Testis (tissue), 3 donors: ENCODE results near the gene TNFRSF14. TPM values are rescaled to one million over a fixed set of nuclear protein-coding genes. Genes with fewer than 3 reads are reported as not detected.

Source experiments
- DNase-seq: peaks from one replicate; pipeline ENCODE4 v3.0.0-alpha.2; 2019
- H3K27ac ChIP-seq, 2 donors: fragments of 200-600 bp; sonication (generic); one replicate each; pipeline ENCODE4 v1.5.1; 2019
- H3K27me3 ChIP-seq: fragments of 200-600 bp; sonication (generic); one replicate; pipeline ENCODE4 v1.5.1; 2019
- H3K36me3 ChIP-seq: fragments of 200-600 bp; sonication (generic); one replicate; pipeline ENCODE4 v1.5.1; 2017; ENCODE audit warnings: low read depth; ENCODE audit errors: missing control alignments
- H3K4me1 ChIP-seq: fragments of 200-600 bp; sonication (generic); one replicate; pipeline ENCODE4 v1.5.1; 2019
- H3K4me3 ChIP-seq, 2 donors: fragments of 200-600 bp; sonication (generic); one replicate each; pipeline ENCODE4 v1.5.1; 2017 to 2019
- H3K9me3 ChIP-seq: fragments of 200-600 bp; sonication (generic); one replicate; pipeline ENCODE4 v1.5.1; 2017
- CTCF ChIP-seq, 3 experiments: fragments of 450-650 bp in 2 of 3; fragments of 200-600 bp in 1 of 3; sonication (generic) in 1 of 3; IDR thresholded peaks; one replicate each; pipeline ENCODE4 v1.5.1; 2016 to 2019; ENCODE audit warnings: antibody characterized with exemption in 3 of 3, mild to moderate bottlenecking in 2 of 3, moderate library complexity in 1 of 3
- POLR2A ChIP-seq: fragments of 450-650 bp; IDR thresholded peaks from one replicate; pipeline ENCODE4 v1.6.1; 2017; ENCODE audit warnings: antibody characterized with exemption, mild to moderate bottlenecking, moderate library complexity
- WGBS, 2 donors: methylation state at CpG; one replicate each; pipeline ENCODE4 v1.1.5; 2018; 5-methylcytosine and 5-hydroxymethylcytosine counted together
- intact Hi-C: fragments of 100-400 bp; cut with DNase I; formaldehyde crosslinking; loops from one replicate; pipeline ENCODE4 v1.15.1; 2023; ENCODE audit warnings: low total_unique reads
- polyA plus RNA-seq: library from polyadenylated mRNA; stranded (reverse); fragments of 350-450 nt; fragmentation: Illumina TruSeq; extraction: RNeasy Lipid Tissue Mini Kit (QIAGEN cat#74804); gene quantifications from one replicate; pipeline ENCODE4 v1.2.3, GENCODE V29; 2014; ENCODE audit warnings: low read depth, low replicate concordance; ENCODE audit not compliant: insufficient read depth
- total RNA-seq, 2 donors: library from RNA; depleted of rRNA; stranded (reverse); fragments of >200 nt; gene quantifications; one replicate each; pipeline ENCODE4 v1.2.3, GENCODE V29; 2016

Gene TNFRSF14
- total and polyA plus RNA-seq, 3 donors from 2014 or later: 26.0 to 45.1 (median 39.0) TPM

GRCh38 chr1:2597441-2598328, 41.5 kb downstream of the TNFRSF14 start:
- Histone ChIP-seq H3K4me1 (peaks cover 12% of the 10 kb centered on the region), H3K36me3 (no peaks in the 10 kb centered on the region), H3K27ac (no peak overlapping the region), H3K27me3 (no peaks in the 10 kb centered on the region), H3K9me3 (no peaks in the 10 kb centered on the region), H3K4me3 (no peak overlapping the region)
- intact Hi-C loops: no loop called here
- DNase-seq: no peak
- 79 to 87% methylated on average over 30 to 34 of the region's 34 CpGs for WGBS, 2 donors
- TF ChIP-seq CTCF (IDR thresholded peaks at IDR 0.05): no peak
- no peak for TF ChIP-seq POLR2A

- intact Hi-C loops: no loop called here
- Histone ChIP-seq H3K27ac (no peak overlapping the region), H3K9me3 (no peaks in the 10 kb centered on the region), H3K4me3 (no peak overlapping the region), H3K36me3 (no peaks in the 10 kb centered on the region), H3K4me1 (peaks cover 9% of the 10 kb centered on the region), H3K27me3 (no peaks in the 10 kb centered on the region)
- DNase-seq: no peak
- TF ChIP-seq POLR2A (no peak), CTCF (IDR thresholded peaks at IDR 0.05) (no peak)
- WGBS, 2 donors: 71 to 85% methylated on average over 3 of the region's 3 CpGs
Measured at GRCh38 chr1:2598329-2598931, 42.3 kb downstream of the TNFRSF14 start.

GRCh38 chr1:2601721-2602303, 45.6 kb downstream of the TNFRSF14 start:
- Histone ChIP-seq H3K36me3 (no peaks in the 10 kb centered on the region), H3K9me3 (no peaks in the 10 kb centered on the region), H3K27me3 (no peaks in the 10 kb centered on the region), H3K4me1 (no peaks in the 10 kb centered on the region), H3K4me3 (no peak overlapping the region), H3K27ac (no peak overlapping the region)
- TF ChIP-seq CTCF (IDR thresholded peaks at IDR 0.05) (no peak), POLR2A (no peak)
- WGBS, 2 donors: 86 to 92% methylated on average over 18 of the region's 18 CpGs
- intact Hi-C loops: no loop called here
- no peak for DNase-seq

GRCh38 chr1:2602311-2602835, 46.2 kb downstream of the TNFRSF14 start:
- H3K27ac ChIP-seq: no peak overlapping the region
- H3K4me1 ChIP-seq: peaks cover 3% of the 10 kb centered on the region
- no peaks in the 10 kb centered on the region for H3K9me3 ChIP-seq
- TF ChIP-seq POLR2A (no peak), CTCF (IDR thresholded peaks at IDR 0.05) (no peak)
- peak; percentile 11 for DNase-seq
- no peaks in the 10 kb centered on the region for H3K27me3 ChIP-seq
- no peak overlapping the region for H3K4me3 ChIP-seq
- WGBS, 2 donors: 90% methylated on average over 15 of the region's 15 CpGs
- H3K36me3 ChIP-seq: no peaks in the 10 kb centered on the region
- intact Hi-C loops: no loop called here
